HCT116 (cell line): ENCODE results near the gene DHX15. TPM values are rescaled to one million over a fixed set of nuclear protein-coding genes. Genes with fewer than 3 reads are reported as not detected.

Experiments used
- microRNA counts: library from miRNA; unstranded; fragments of <30 nt; microRNA quantifications from one replicate; lab custom pipeline; 2015
- microRNA-seq: library from miRNA; unstranded; fragments of <30 nt; microRNA quantifications from one replicate; pipeline ENCODE4, GENCODE V29; 2016; ENCODE audit warnings: borderline number of aligned reads
- total RNA-seq: library from RNA; stranded (reverse); gene quantifications from one replicate; pipeline ENCODE4 v1.2.1, GENCODE V29; 2021; ENCODE audit not compliant: unreplicated experiment

DHX15 gene
- total RNA-seq, 1 experiment from 2014 or later, result 195 TPM

MicroRNA genes within 50 kb of the gene (microRNA counts, 767-probe panel; counts per million panel counts)
- microRNA hsa-miR-573 (lab: Ali Mortazavi, UCI), result not detected

Small RNAs within 50 kb of the gene (microRNA-seq; reads per million reads assigned to microRNA genes)
- gene MIR573, result 22.2 reads per million, percentile 44 among the genes with 10 or more reads in this experiment

Other genes with a start within 250 kb of the DHX15 start
- 0.25 TPM for gene SOD3, start 211.0 kb upstream of the DHX15 start, total RNA-seq